H9 (cell line): ENCODE measurements around the gene KIF16B. TPM values are rescaled to one million over a fixed set of nuclear protein-coding genes. Genes with fewer than 3 reads are reported as not detected.

Experiments
- DNase-seq: peaks from one replicate; pipeline ENCODE4 v3.0.0-alpha.2; 2017
- H2AFZ ChIP-seq: one replicate; pipeline ENCODE4 v1.6.1; 2013; ENCODE audit warnings: mild to moderate bottlenecking, low read length, control low read depth, moderate library complexity
- H2AK5ac ChIP-seq: 2 replicates; pipeline ENCODE4 v1.6.1; 2013; ENCODE audit warnings: low read length, control low read depth, mixed read lengths; ENCODE audit not compliant: insufficient read length
- H2BK120ac ChIP-seq: one replicate; pipeline ENCODE4 v1.6.1; 2013; ENCODE audit warnings: low read depth, mild to moderate bottlenecking, low read length, control low read depth, inconsistent platforms; ENCODE audit not compliant: poor library complexity, severe bottlenecking
- H2BK12ac ChIP-seq: 2 replicates; pipeline ENCODE4 v1.6.1; 2013; ENCODE audit warnings: low read length, control low read depth, mixed read lengths, low read depth; ENCODE audit not compliant: insufficient read length
- H2BK15ac ChIP-seq: 2 replicates; pipeline ENCODE4 v1.6.1; 2013; ENCODE audit warnings: low read depth, low read length, control low read depth
- H2BK20ac ChIP-seq: one replicate; pipeline ENCODE4 v1.6.1; 2013; ENCODE audit warnings: low read depth, mild to moderate bottlenecking, low read length, control low read depth, inconsistent platforms; ENCODE audit not compliant: poor library complexity, severe bottlenecking
- H2BK5ac ChIP-seq: 2 replicates; pipeline ENCODE4 v1.6.1; 2013; ENCODE audit warnings: low read length, control low read depth, mixed read lengths; ENCODE audit not compliant: insufficient read length
- H3K14ac ChIP-seq: 2 replicates; pipeline ENCODE4 v1.6.1; 2013; ENCODE audit warnings: low read length, control low read depth; ENCODE audit not compliant: insufficient read depth
- H3K18ac ChIP-seq: 2 replicates; pipeline ENCODE4 v1.6.1; 2013; ENCODE audit warnings: low read depth, mild to moderate bottlenecking, mixed read lengths, low read length, control low read depth; ENCODE audit not compliant: insufficient read length
- H3K23ac ChIP-seq: 2 replicates; pipeline ENCODE4 v1.6.1; 2013; ENCODE audit warnings: low read length, control low read depth, mixed read lengths, low read depth; ENCODE audit not compliant: insufficient read length
- H3K23me2 ChIP-seq: 2 replicates; pipeline ENCODE4 v1.6.1; 2013; ENCODE audit warnings: low read depth, mild to moderate bottlenecking, mixed read lengths, low read length, control low read depth; ENCODE audit not compliant: insufficient read length, poor library complexity, severe bottlenecking
- H3K27ac ChIP-seq: 2 replicates; pipeline ENCODE4 v1.5.1; 2013; ENCODE audit warnings: low read length, control low read depth, mixed read lengths, low read depth; ENCODE audit not compliant: insufficient read length
- H3K27me3 ChIP-seq: 2 replicates; pipeline ENCODE4 v1.6.1; 2013; ENCODE audit warnings: low read length, control low read depth, inconsistent platforms; ENCODE audit not compliant: insufficient read depth
- H3K4ac ChIP-seq: 2 replicates; pipeline ENCODE4 v1.6.1; 2013; ENCODE audit warnings: low read depth, mild to moderate bottlenecking, control low read depth, inconsistent platforms, low read length, moderate library complexity
- H3K4me1 ChIP-seq: 2 replicates; pipeline ENCODE4 v1.6.1; 2013; ENCODE audit warnings: low read length, control low read depth, inconsistent platforms; ENCODE audit not compliant: insufficient read depth
- H3K4me2 ChIP-seq: 2 replicates; pipeline ENCODE4 v1.6.1; 2013; ENCODE audit warnings: low read length, control low read depth, mixed read lengths; ENCODE audit not compliant: insufficient read length, insufficient read depth
- H3K56ac ChIP-seq: 2 replicates; pipeline ENCODE4 v1.6.1; 2013; ENCODE audit warnings: low read depth, mild to moderate bottlenecking, mixed read lengths, low read length, control low read depth; ENCODE audit not compliant: insufficient read length
- H3K79me1 ChIP-seq: 2 replicates; pipeline ENCODE4 v1.6.1; 2013; ENCODE audit warnings: low read depth, mild to moderate bottlenecking, moderate library complexity, low read length, control low read depth, inconsistent platforms; ENCODE audit not compliant: insufficient read depth, poor library complexity, severe bottlenecking
- H3K79me2 ChIP-seq: 2 replicates; pipeline ENCODE4 v1.6.1; 2013; ENCODE audit warnings: low read length, control low read depth, inconsistent platforms; ENCODE audit not compliant: insufficient read depth
- H3K9ac ChIP-seq: 2 replicates; pipeline ENCODE4 v1.6.1; 2013; ENCODE audit warnings: low read length, control low read depth, mixed read lengths; ENCODE audit not compliant: insufficient read length; ENCODE audit errors: extremely low read depth
- H3K9me3 ChIP-seq: one replicate; pipeline ENCODE4 v1.6.1; 2013; ENCODE audit warnings: low read depth, low read length, inconsistent platforms; ENCODE audit not compliant: control insufficient read depth
- H3T11ph ChIP-seq: one replicate; pipeline ENCODE4 v1.6.1; 2013; ENCODE audit warnings: mild to moderate bottlenecking, low read length, control low read depth, inconsistent platforms
- H4K20me1 ChIP-seq: one replicate; pipeline ENCODE4 v1.6.1; 2013; ENCODE audit not compliant: control insufficient read depth, insufficient read length, insufficient read depth
- H4K5ac ChIP-seq: 2 replicates; pipeline ENCODE4 v1.6.1; 2013; ENCODE audit warnings: low read depth, mild to moderate bottlenecking, mixed read lengths, low read length, control low read depth; ENCODE audit not compliant: insufficient read length
- H4K8ac ChIP-seq: replicated peaks from 2 replicates; pipeline ENCODE4 v1.6.1; 2013; ENCODE audit warnings: low read length, control low read depth, mixed read lengths, low read depth; ENCODE audit not compliant: insufficient read length
- H4K91ac ChIP-seq: 2 replicates; pipeline ENCODE4 v1.6.1; 2013; ENCODE audit warnings: low read depth, mild to moderate bottlenecking, moderate library complexity, mixed read lengths, low read length, control low read depth; ENCODE audit not compliant: insufficient read length
- H3K27ac Mint-ChIP-seq, 3 experiments: 2 replicates in 2 of 3; 3 replicates in 1 of 3; pipeline ENCODE4 v1.8.0; 2020 to 2021; ENCODE audit warnings: mixed read lengths in 3 of 3, mild to moderate bottlenecking in 1 of 3, moderate library complexity in 1 of 3
- H3K27me3 Mint-ChIP-seq: 2 replicates; pipeline ENCODE4 v1.8.0; 2021; ENCODE audit warnings: low read depth, mild to moderate bottlenecking, moderate library complexity, mixed read lengths
- H3K36me3 Mint-ChIP-seq, 3 experiments: 2 replicates in 2 of 3; 3 replicates in 1 of 3; pipeline ENCODE4 v1.8.0; 2020 to 2021; ENCODE audit warnings: low read depth in 3 of 3, mixed read lengths in 3 of 3; ENCODE audit not compliant: insufficient read depth in 1 of 3
- H3K4me1 Mint-ChIP-seq, 2 experiments: 2 replicates each; pipeline ENCODE4 v1.8.0; 2020; ENCODE audit warnings: mixed read lengths in 2 of 2
- H3K4me3 Mint-ChIP-seq, 2 experiments: 2 replicates in 1 of 2; 3 replicates in 1 of 2; pipeline ENCODE4 v1.8.0; 2020 to 2021; ENCODE audit warnings: mild to moderate bottlenecking in 2 of 2, mixed read lengths in 2 of 2, moderate library complexity in 1 of 2
- H3K9me3 Mint-ChIP-seq, 2 experiments: 2 replicates in 1 of 2; 3 replicates in 1 of 2; pipeline ENCODE4 v1.8.0; 2020; ENCODE audit warnings: mild to moderate bottlenecking in 2 of 2, mixed read lengths in 2 of 2, moderate library complexity in 1 of 2
- CTCF ChIP-seq: fragments of 200-600 bp; sonication (generic); conservative IDR thresholded peaks from 3 replicates; pipeline ENCODE4 v1.8.0; 2021; ENCODE audit warnings: antibody characterized with exemption, mild to moderate bottlenecking
- WGBS: extraction: QIAGEN DNeasy Blood & Tissue Kit; methylation state at CpG from one replicate; pipeline ENCODE4 v1.1.7; 2013; ENCODE audit warnings: missing lambda C conversion rate, low lambda C conversion rate, mixed read lengths; ENCODE audit not compliant: insufficient read length; ENCODE audit errors: extremely low coverage; 5-methylcytosine and 5-hydroxymethylcytosine counted together
- total RNA-seq: library from RNA; stranded (reverse); gene quantifications from 2 replicates; pipeline ENCODE4 v1.2.1, GENCODE V29; 2021

KIF16B gene
- total RNA-seq, 1 experiment from 2014 or later, result 7.4 TPM

GRCh38 chr20:16551607-16552006 lies 21.6 kb downstream of the KIF16B start:
- no peak overlapping the region for H2BK15ac ChIP-seq
- H4K8ac ChIP-seq, result no peak overlapping the region
- H3K27me3 Mint-ChIP-seq, result no peaks in the 10 kb centered on the region; the same call in 1 of the 2 replicates
- no peak overlapping the region for H3T11ph ChIP-seq
- WGBS, result no CpG with 5 or more reads among the region's 5 CpGs
- H3K14ac ChIP-seq, result no peak overlapping the region
- DNase-seq, result no peak
- no peaks in the 10 kb centered on the region for H3K27me3 ChIP-seq
- no peaks in the 10 kb centered on the region for H4K20me1 ChIP-seq
- no peak overlapping the region for H3K9ac ChIP-seq
- no peak overlapping the region for H2AFZ ChIP-seq
- no peaks in the 10 kb centered on the region for H3K9me3 ChIP-seq
- H4K91ac ChIP-seq, result no peak overlapping the region
- H2AK5ac ChIP-seq, result no peak overlapping the region
- H3K18ac ChIP-seq, result no peak overlapping the region
- peak overlapping the region in 1 of 3 experiments; percentile 16; a peak in 1 of 7 replicates for H3K27ac Mint-ChIP-seq
- H3K9me3 Mint-ChIP-seq, result peaks cover 10 to 18% of the 10 kb centered on the region in 2 experiments; a peak in 4 of 5 replicates
- H2BK120ac ChIP-seq, result no peak overlapping the region
- no peak overlapping the region for H2BK5ac ChIP-seq
- peaks cover 20 to 21% of the 10 kb centered on the region in 2 experiments for H3K4me1 Mint-ChIP-seq
- no peaks in the 10 kb centered on the region for H3K79me2 ChIP-seq
- no peak overlapping the region for H4K5ac ChIP-seq
- H3K23me2 ChIP-seq, result no peaks in the 10 kb centered on the region
- no peak overlapping the region for H3K27ac ChIP-seq
- TF ChIP-seq CTCF, result no peak
- no peak overlapping the region for H3K4ac ChIP-seq
- no peak overlapping the region for H3K4me2 ChIP-seq
- H3K36me3 Mint-ChIP-seq, result peaks cover 0 to 12% (median 5%) of the 10 kb centered on the region in 3 experiments; a peak in 4 of 7 replicates
- no peaks in the 10 kb centered on the region for H3K79me1 ChIP-seq
- no peak overlapping the region for H2BK12ac ChIP-seq
- no peak overlapping the region for H3K56ac ChIP-seq
- H2BK20ac ChIP-seq, result no peak overlapping the region
- no peak overlapping the region for H3K4me3 Mint-ChIP-seq
- H3K4me1 ChIP-seq, result no peaks in the 10 kb centered on the region
- no peak overlapping the region for H3K23ac ChIP-seq
